Duodenal mucosa (tissue), 2 donors: ENCODE measurements around the gene CDK6.
"Not testable (repeated sequence)": the region's sequence is repeated elsewhere in the genome, so short reads cannot be mapped to it uniquely, and the experiment has no call there.

Source experiments
- H3K27ac ChIP-seq: one replicate; pipeline ENCODE4 v1.7.0; 2013; ENCODE audit warnings: low read depth, low read length
- H3K27me3 ChIP-seq, 2 donors: one replicate each; pipeline ENCODE4 v1.7.0; 2013; ENCODE audit warnings: low read length in 2 of 2, control low read depth in 1 of 2; ENCODE audit not compliant: insufficient read depth in 2 of 2, control insufficient read depth in 1 of 2
- H3K36me3 ChIP-seq, 2 donors: one replicate each; pipeline ENCODE4 v1.7.0; 2013; ENCODE audit warnings: low read length in 2 of 2, control low read depth in 1 of 2; ENCODE audit not compliant: insufficient read depth in 2 of 2, control insufficient read depth in 1 of 2
- H3K4me1 ChIP-seq, 2 donors: one replicate each; pipeline ENCODE4 v1.7.0; 2013; ENCODE audit warnings: low read length in 2 of 2, control low read depth in 1 of 2; ENCODE audit not compliant: insufficient read depth in 2 of 2, control insufficient read depth in 1 of 2
- H3K4me3 ChIP-seq, 2 donors: one replicate each; pipeline ENCODE4 v1.7.0; 2013; ENCODE audit warnings: low read length in 2 of 2, low read depth in 1 of 2
- H3K9ac ChIP-seq, 2 donors: one replicate each; pipeline ENCODE4 v1.7.0; 2013; ENCODE audit warnings: low read length in 2 of 2, low read depth in 1 of 2
- H3K9me3 ChIP-seq, 2 donors: one replicate each; pipeline ENCODE4 v1.7.0; 2013; ENCODE audit warnings: low read length in 2 of 2, control low read depth in 1 of 2; ENCODE audit not compliant: control insufficient read depth in 1 of 2

CDK6 gene

DNA sequence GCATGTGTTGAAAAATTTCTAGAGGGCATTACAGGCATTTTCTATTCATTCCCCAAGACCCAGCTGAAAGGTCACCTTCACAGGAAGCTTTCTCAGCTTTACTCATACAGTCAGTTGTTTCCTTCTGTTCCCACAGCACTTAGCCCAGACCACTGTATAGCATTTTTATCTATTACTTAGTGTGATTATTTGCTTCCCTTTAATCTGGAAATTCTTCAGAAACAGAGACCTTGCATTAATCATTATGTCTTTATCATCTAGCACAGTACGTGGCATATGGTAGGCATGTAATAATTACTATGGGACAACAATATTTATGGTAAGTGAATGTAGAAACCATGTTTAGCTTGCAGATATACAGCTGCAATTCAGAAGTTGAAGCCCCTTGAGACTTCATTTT is 38.2 kb upstream of the CDK6 start:
- Histone ChIP-seq H3K9ac (no peak overlapping the region), H3K36me3 (no peaks in the 10 kb centered on the region), H3K27me3 (no peaks in the 10 kb centered on the region), H3K9me3 (no peaks in the 10 kb centered on the region), H3K4me3 (no peak overlapping the region), H3K27ac (no peak overlapping the region), H3K4me1 (no peaks in the 10 kb centered on the region)

DNA sequence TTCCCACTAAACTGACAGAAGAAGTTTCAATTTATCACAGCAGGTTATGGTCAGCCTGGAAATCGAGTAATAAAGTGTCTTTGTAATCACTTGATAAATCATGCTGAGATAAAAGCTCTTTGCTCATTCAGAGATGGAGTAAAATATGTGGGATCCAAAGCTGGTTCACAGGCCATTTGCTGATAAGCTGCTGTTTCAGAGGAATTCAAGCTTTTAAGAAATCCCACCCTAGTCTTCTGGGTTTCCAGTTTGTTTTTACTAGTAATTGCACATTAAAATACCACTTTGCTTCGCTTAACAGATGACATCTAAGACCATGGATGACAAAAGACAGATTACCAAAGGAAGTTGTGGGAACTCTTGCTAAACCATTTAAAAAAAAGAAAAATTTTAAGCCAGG is 37.4 kb upstream of the CDK6 start:
- H3K9me3 ChIP-seq: peaks cover 2 to 7% of the 10 kb centered on the region in 2 donors
- H3K27me3 ChIP-seq: no peaks in the 10 kb centered on the region
- no peak overlapping the region for H3K4me3 ChIP-seq
- no peak overlapping the region for H3K27ac ChIP-seq
- H3K36me3 ChIP-seq: no peaks in the 10 kb centered on the region
- H3K4me1 ChIP-seq: no peaks in the 10 kb centered on the region
- no peak overlapping the region for H3K9ac ChIP-seq

DNA sequence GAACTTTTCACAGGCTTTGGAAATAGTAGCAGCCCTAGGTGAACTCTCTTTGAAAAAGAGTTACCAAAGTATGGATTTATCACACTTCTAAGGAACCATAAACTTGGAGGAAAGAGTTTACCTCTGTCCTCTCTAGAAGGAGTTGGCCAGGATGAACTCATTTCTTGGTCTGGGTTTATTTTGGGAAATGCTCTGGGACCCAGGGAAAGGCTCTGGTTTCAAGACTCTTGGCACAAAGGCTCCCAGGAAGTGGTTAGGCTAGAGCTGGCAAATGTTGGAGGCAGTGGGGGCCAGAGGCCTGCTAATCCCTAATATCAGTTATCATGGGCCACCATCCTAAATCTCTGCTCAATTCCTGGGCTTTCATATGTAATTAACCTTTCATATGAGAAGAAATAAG is 36.3 kb upstream of the CDK6 start:
- no peak overlapping the region for H3K27ac ChIP-seq
- peaks cover 6 to 15% of the 10 kb centered on the region in 2 donors for H3K9me3 ChIP-seq

DNA sequence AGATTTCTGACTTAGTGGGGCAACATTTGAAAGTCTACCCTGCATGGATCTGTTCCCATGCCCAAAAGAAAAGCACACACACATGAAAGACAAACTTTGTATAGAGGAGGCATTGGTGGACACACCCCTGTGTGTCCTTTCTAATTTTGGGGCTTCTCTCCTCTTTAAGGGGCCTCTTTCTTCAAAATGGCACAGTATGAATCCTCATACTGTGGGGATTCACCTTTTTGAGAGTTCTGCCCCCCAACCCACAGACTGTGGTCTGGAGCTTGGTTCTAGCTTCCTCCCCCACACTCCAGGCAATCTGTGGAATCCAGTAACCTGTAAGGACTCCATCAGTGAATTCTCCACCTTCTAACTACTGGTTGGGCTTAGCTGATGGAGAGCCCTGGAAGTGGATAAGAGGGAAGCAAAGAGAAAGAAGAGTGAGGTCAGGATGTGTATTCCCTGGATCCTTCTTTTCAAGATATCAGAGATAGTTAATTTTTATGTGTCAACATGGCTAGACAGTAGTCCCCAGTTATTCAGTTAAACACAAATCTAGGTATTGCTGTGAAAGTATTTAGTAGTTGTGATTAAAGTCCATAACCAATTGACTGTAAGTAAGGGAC is 32.4 kb upstream of the CDK6 start:
- H3K9ac ChIP-seq: no peak overlapping the region
- no peak overlapping the region for H3K27ac ChIP-seq
- no peaks in the 10 kb centered on the region for H3K4me1 ChIP-seq
- no peak overlapping the region for H3K4me3 ChIP-seq
- no peaks in the 10 kb centered on the region for H3K36me3 ChIP-seq
- peaks cover 6 to 15% of the 10 kb centered on the region in 2 donors for H3K9me3 ChIP-seq
- H3K27me3 ChIP-seq: no peaks in the 10 kb centered on the region

More for the DNA sequence above, 36.3 kb upstream of the CDK6 start:
- Histone ChIP-seq H3K4me1 (no peaks in the 10 kb centered on the region), H3K27me3 (no peaks in the 10 kb centered on the region), H3K36me3 (no peaks in the 10 kb centered on the region), H3K9ac (no peak overlapping the region), H3K4me3 (no peak overlapping the region)

DNA sequence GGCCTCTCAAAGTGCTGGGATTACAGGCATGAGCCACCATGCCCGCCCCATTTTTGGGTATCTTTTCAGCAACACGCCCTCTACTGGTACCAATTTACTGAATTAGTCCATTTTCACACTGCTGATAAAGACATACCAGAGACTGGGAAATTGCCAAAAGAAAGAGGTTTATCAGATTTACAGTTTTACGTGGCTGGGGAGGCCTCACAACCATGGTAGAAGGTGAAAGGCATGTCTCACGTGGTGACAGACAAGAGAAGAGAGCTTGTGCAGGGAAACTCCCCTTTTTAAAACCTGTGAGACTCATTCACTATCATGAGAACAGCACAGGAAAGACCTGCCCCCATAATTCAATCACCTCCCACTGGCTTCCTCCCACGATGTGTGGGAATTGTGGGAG is 27.8 kb upstream of the CDK6 start:
- H3K9ac ChIP-seq, H3K27ac ChIP-seq, H3K4me1 ChIP-seq, H3K4me3 ChIP-seq, H3K27me3 ChIP-seq, H3K36me3 ChIP-seq: not testable (repeated sequence)
- peaks cover 6 to 12% of the 10 kb centered on the region in 2 donors for H3K9me3 ChIP-seq

DNA sequence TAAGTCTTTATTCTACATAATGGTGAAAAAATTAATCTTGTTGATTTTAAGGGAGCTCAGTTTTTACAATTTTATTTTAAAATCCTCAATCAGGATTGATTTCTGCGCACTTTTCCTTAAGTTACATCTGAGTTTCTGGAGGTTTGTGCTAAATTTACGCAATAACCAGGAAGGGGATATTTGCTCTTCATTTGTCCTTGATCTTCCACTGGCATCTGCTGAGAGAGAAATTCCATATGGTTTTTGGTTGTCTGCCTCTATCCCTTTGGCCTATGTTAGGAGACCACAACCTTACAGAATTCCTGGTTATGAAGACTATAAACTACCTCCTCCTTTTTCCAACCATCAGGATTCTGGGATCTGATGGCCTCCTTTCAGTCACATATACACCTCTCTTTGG is 20.1 kb upstream of the CDK6 start:
- H3K27ac ChIP-seq: no peak overlapping the region
- H3K4me3 ChIP-seq: no peak overlapping the region
- H3K27me3 ChIP-seq: no peaks in the 10 kb centered on the region
- H3K36me3 ChIP-seq: no peaks in the 10 kb centered on the region
- H3K4me1 ChIP-seq: peaks cover 0 to 14% of the 10 kb centered on the region in 2 donors
- no peaks in the 10 kb centered on the region for H3K9me3 ChIP-seq
- H3K9ac ChIP-seq: no peak overlapping the region

DNA sequence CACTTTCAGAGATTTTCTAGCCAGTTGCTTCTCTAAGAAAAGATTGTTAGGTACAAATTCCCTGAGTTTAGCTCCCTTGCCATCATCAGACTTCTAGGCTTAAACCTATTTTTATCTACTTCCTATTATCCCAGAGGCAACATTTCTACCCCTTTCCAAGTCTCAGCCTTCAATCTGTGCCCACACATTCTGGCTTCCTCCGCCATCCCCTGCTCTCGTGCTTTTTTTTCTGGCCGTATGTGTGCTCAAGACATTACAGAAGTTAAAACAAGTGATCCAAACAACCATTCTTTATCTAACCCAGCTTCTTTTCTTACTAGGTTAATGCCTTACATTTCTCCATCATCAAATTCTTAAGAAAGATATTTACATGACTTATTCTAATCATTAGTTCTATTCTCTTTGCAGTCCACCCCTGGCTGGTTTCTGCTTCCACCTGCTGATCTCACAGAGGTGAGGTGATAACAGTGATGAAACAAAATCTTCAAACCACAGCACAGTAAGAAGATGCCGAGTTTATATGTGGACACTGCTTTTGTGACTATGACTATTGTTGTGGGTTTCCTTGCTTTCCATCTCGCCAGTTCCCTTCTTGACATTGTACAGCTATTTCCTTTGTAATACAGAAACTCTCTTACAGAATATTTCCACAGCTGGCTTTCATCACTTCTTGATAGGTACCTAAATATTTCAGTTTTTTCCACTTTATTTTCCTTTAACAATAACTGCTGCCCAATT is 18.3 kb upstream of the CDK6 start:
- Histone ChIP-seq H3K27me3 (no peaks in the 10 kb centered on the region), H3K9me3 (no peaks in the 10 kb centered on the region), H3K4me1 (peaks cover 0 to 14% of the 10 kb centered on the region in 2 donors), H3K4me3 (no peak overlapping the region), H3K9ac (no peak overlapping the region), H3K27ac (no peak overlapping the region), H3K36me3 (no peaks in the 10 kb centered on the region)

DNA sequence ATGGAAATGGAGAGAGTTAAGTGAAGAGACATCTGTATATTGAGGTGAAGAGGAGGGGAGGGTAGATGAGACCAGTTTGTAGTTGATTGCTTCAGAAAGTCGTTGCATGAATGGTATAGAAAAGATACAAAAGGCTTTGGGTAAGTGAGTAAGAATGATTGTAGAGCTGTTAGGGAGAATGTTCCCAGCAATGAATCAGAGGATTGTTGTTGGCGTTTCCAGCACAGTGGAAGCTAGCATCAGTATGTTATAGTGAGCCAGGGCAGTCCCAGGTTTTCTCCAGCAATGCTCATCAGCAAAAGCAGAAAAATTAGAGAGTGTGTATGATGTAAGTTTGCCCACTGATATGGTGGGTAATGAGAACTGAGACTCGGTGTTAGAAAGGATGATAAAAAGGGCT is 15.4 kb upstream of the CDK6 start:
- peaks cover 0 to 14% of the 10 kb centered on the region in 2 donors for H3K4me1 ChIP-seq
- H3K36me3 ChIP-seq: no peaks in the 10 kb centered on the region
- H3K27ac ChIP-seq: no peak overlapping the region
- no peaks in the 10 kb centered on the region for H3K27me3 ChIP-seq
- no peaks in the 10 kb centered on the region for H3K9me3 ChIP-seq
- no peak overlapping the region for H3K9ac ChIP-seq
- H3K4me3 ChIP-seq: no peak overlapping the region

DNA sequence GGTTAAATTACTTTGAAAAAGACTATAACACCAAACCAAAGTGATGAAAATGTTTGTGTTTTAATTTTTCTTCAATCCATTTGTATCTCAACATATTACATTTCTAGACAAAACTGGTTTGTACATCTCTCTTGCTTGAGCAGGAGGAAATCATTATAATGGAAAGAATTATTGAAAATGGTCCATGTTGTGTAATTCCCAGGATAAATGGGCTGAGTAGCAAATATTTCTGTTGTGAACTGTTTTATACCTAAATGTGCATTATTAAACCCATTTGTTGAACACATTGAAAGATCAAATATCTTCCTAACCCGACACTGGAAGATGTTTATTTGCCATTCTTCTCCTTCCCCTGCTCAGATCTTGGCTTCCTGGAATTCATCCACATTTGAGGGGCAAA is 14.1 kb upstream of the CDK6 start:
- Histone ChIP-seq H3K9me3 (no peaks in the 10 kb centered on the region), H3K9ac (no peak overlapping the region), H3K4me3 (no peak overlapping the region), H3K4me1 (peaks cover 0 to 14% of the 10 kb centered on the region in 2 donors), H3K27ac (no peak overlapping the region), H3K36me3 (no peaks in the 10 kb centered on the region), H3K27me3 (no peaks in the 10 kb centered on the region)

DNA sequence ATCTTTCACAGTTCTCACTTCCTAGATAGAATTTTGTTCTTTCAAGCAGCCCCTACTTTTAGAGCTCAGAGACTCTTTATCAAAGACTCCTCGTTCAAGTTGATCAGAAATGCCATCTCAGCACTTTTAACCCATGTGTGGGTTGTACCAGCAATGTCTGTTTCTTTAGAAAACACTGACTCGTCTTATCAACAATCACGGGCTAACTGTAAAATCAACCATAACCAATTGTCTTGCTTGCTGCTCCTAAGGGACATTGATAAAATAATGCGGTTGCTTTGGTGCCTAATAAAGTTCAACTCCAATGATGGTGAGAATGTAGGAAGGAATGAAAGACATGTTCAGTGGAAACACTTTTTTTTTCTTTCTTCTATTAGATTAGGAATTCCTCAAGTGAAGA is 12.9 kb upstream of the CDK6 start:
- Histone ChIP-seq H3K36me3 (no peaks in the 10 kb centered on the region), H3K27ac (no peak overlapping the region), H3K4me3 (peak overlapping the region; percentile 9 to 33), H3K9me3 (no peaks in the 10 kb centered on the region), H3K9ac (no peak overlapping the region), H3K27me3 (no peaks in the 10 kb centered on the region), H3K4me1 (peaks cover 0 to 11% of the 10 kb centered on the region in 2 donors)
